Progenitor cell of endocrine pancreas (in vitro differentiated cells): ENCODE measurements around the gene CMC4. TPM values are rescaled to one million over a fixed set of nuclear protein-coding genes. Genes with fewer than 3 reads are reported as not detected.

Experiments used
- DNase-seq: peaks from one replicate; pipeline ENCODE4 v3.0.0; 2021; ENCODE audit warnings: low spot score; ENCODE audit not compliant: unreplicated experiment
- H3K27ac Mint-ChIP-seq: 2 replicates; pipeline ENCODE4 v1.8.0; 2021; ENCODE audit warnings: mild to moderate bottlenecking, moderate library complexity, mixed read lengths
- H3K27me3 Mint-ChIP-seq: 2 replicates; pipeline ENCODE4 v1.8.0; 2021; ENCODE audit warnings: mixed read lengths
- H3K36me3 Mint-ChIP-seq: 2 replicates; pipeline ENCODE4 v1.8.0; 2022; ENCODE audit warnings: mixed read lengths; ENCODE audit not compliant: insufficient read depth
- H3K4me1 Mint-ChIP-seq: 2 replicates; pipeline ENCODE4 v1.8.0; 2021; ENCODE audit warnings: low read depth, mixed read lengths
- H3K4me3 Mint-ChIP-seq: 2 replicates; pipeline ENCODE4 v1.8.0; 2021; ENCODE audit warnings: low read depth, mild to moderate bottlenecking, moderate library complexity, mixed read lengths
- H3K9me3 Mint-ChIP-seq: 2 replicates; pipeline ENCODE4 v1.8.0; 2021; ENCODE audit warnings: low read depth, mixed read lengths
- CTCF ChIP-seq: fragments of 200-600 bp; sonication (generic); IDR thresholded peaks from one replicate; pipeline ENCODE4 v1.5.0; 2021; ENCODE audit warnings: antibody characterized with exemption, mild to moderate bottlenecking; ENCODE audit not compliant: unreplicated experiment
- total RNA-seq: library from RNA; stranded (reverse); gene quantifications from 2 replicates; pipeline ENCODE4 v1.2.1, GENCODE V29; 2021

Gene CMC4
- total RNA-seq, 1 donor from 2014 or later, result 4.3 TPM

- H3K36me3 Mint-ChIP-seq, result peaks cover 27% of the 10 kb centered on the region
- H3K27me3 Mint-ChIP-seq, result no peaks in the 10 kb centered on the region
- no peak overlapping the region for H3K4me3 Mint-ChIP-seq
- peaks cover 45% of the 10 kb centered on the region for H3K9me3 Mint-ChIP-seq
- DNase-seq, result no peak
- H3K27ac Mint-ChIP-seq, result no peak overlapping the region
- TF ChIP-seq CTCF, result no peak
- H3K4me1 Mint-ChIP-seq, result no peaks in the 10 kb centered on the region
These were observed 35.2 kb downstream of the CMC4 start for GRCh38 chrX:155035688-155036087.

- Mint-ChIP-seq H3K27ac (no peak overlapping the region), H3K27me3 (no peaks in the 10 kb centered on the region), H3K9me3 (peaks cover 24% of the 10 kb centered on the region), H3K4me1 (peaks cover 7% of the 10 kb centered on the region), H3K4me3 (no peak overlapping the region), H3K36me3 (peaks cover 18% of the 10 kb centered on the region)
- TF ChIP-seq CTCF, result no peak
- no peak for DNase-seq
These were observed 39.3 kb downstream of the CMC4 start for GRCh38 chrX:155031657-155032056.

- no peak for DNase-seq
- no peak for TF ChIP-seq CTCF
- peaks cover 7% of the 10 kb centered on the region for H3K4me1 Mint-ChIP-seq
- H3K27me3 Mint-ChIP-seq, result no peaks in the 10 kb centered on the region
- H3K4me3 Mint-ChIP-seq, result peak overlapping the region; percentile 51
- peaks cover 2% of the 10 kb centered on the region for H3K36me3 Mint-ChIP-seq
- peaks cover 6% of the 10 kb centered on the region for H3K9me3 Mint-ChIP-seq
- peak overlapping the region; percentile 90 for H3K27ac Mint-ChIP-seq
These were observed 42.1 kb downstream of the CMC4 start for GRCh38 chrX:155028877-155029291.

GRCh38 chrX:155028129-155028528 lies 42.8 kb downstream of the CMC4 start:
- no peak for TF ChIP-seq CTCF
- Mint-ChIP-seq H3K9me3 (peaks cover 9% of the 10 kb centered on the region), H3K36me3 (peaks cover 2% of the 10 kb centered on the region), H3K4me3 (peak overlapping the region; percentile 86), H3K4me1 (peaks cover 10% of the 10 kb centered on the region), H3K27ac (peak overlapping the region; percentile 97), H3K27me3 (no peaks in the 10 kb centered on the region)
- DNase-seq, result no peak

GRCh38 chrX:155027509-155028066 lies 43.3 kb downstream of the CMC4 start:
- Mint-ChIP-seq H3K4me3 (peak overlapping the region; percentile 86), H3K9me3 (peaks cover 10% of the 10 kb centered on the region), H3K27ac (peak overlapping the region; percentile 97), H3K27me3 (no peaks in the 10 kb centered on the region), H3K4me1 (peaks cover 11% of the 10 kb centered on the region), H3K36me3 (peaks cover 2% of the 10 kb centered on the region)
- DNase-seq, result no peak
- TF ChIP-seq CTCF, result no peak
